Caco-2 (cell line): ENCODE results near the gene LRMDA. TPM values are rescaled to one million over a fixed set of nuclear protein-coding genes. Genes with fewer than 3 reads are reported as not detected.

ENCODE experiments used
- BruUV-seq: library from RNA; stranded (reverse); fragments of 400-500 nt; replicated peaks from 2 replicates; lab custom pipeline; 2021; lab: Mats Ljungman, UMichigan
- CTCF ChIA-PET: fragments of 300-600 bp; sonication (Branson Sonifier 250); formaldehyde crosslinking; loops from one replicate; lab custom pipeline; 2022; ENCODE audit warnings: antibody characterized with exemption; lab: Charles Lee
- POLR2A ChIA-PET: fragments of 300-600 bp; sonication (Branson Sonifier 250); formaldehyde crosslinking; loops from one replicate; lab custom pipeline; 2022; ENCODE audit warnings: antibody characterized with exemption; lab: Charles Lee
- DNase-seq, 2 experiments: peaks; one replicate each; pipeline versions ENCODE4 v3.0.0 to v3.0.0-alpha.2; 2020 to 2022
- H3K27me3 ChIP-seq: replicated peaks from 2 replicates; pipeline ENCODE4 v1.6.0; 2011; ENCODE audit warnings: low read length; ENCODE audit not compliant: control insufficient read depth, insufficient read depth
- H3K36me3 ChIP-seq: 2 replicates; pipeline ENCODE4 v1.5.1; 2011; ENCODE audit warnings: low read length; ENCODE audit not compliant: control insufficient read depth, insufficient read depth
- H3K4me1 ChIP-seq: fragments of 250-450 bp; sonication (Bioruptor Pico); 2 replicates; pipeline ENCODE4 v1.5.1; 2020; ENCODE audit warnings: mild to moderate bottlenecking
- H3K4me3 ChIP-seq: 2 replicates; pipeline ENCODE4 v1.5.1; 2011; ENCODE audit warnings: low read depth, mild to moderate bottlenecking, control low read depth, low read length
- H3K9me3 ChIP-seq: fragments of 250-450 bp; sonication (Bioruptor Pico); 2 replicates; pipeline ENCODE4 v1.5.1; 2020; ENCODE audit warnings: mild to moderate bottlenecking, moderate library complexity
- H3K27ac Mint-ChIP-seq: one replicate; pipeline ENCODE4 v1.8.0; 2022; ENCODE audit warnings: mixed read lengths; ENCODE audit not compliant: unreplicated experiment
- H3K27me3 Mint-ChIP-seq: one replicate; pipeline ENCODE4 v1.8.0; 2022; ENCODE audit warnings: mixed read lengths; ENCODE audit not compliant: insufficient read depth, unreplicated experiment
- H3K36me3 Mint-ChIP-seq: one replicate; pipeline ENCODE4 v1.8.0; 2022; ENCODE audit warnings: mild to moderate bottlenecking, mixed read lengths; ENCODE audit not compliant: insufficient read depth, unreplicated experiment
- H3K4me1 Mint-ChIP-seq: one replicate; pipeline ENCODE4 v1.8.0; 2022; ENCODE audit warnings: low read depth, mixed read lengths; ENCODE audit not compliant: unreplicated experiment
- H3K4me3 Mint-ChIP-seq: one replicate; pipeline ENCODE4 v1.8.0; 2022; ENCODE audit warnings: mild to moderate bottlenecking, moderate library complexity, mixed read lengths; ENCODE audit not compliant: unreplicated experiment
- H3K9me3 Mint-ChIP-seq: one replicate; pipeline ENCODE4 v1.8.0; 2022; ENCODE audit warnings: mixed read lengths; ENCODE audit not compliant: unreplicated experiment
- CTCF ChIP-seq, 2 experiments: fragments of 200-600 bp in 1 of 2; IDR thresholded peaks; 1 replicate in 1 of 2; 2 replicates in 1 of 2; pipeline versions ENCODE4 v1.5.1 to v1.8.0; 2011 to 2022; ENCODE audit warnings: antibody characterized with exemption in 1 of 2, control low read depth in 1 of 2, inconsistent platforms in 1 of 2, low read depth in 1 of 2, low read length in 1 of 2, mild to moderate bottlenecking in 1 of 2, moderate library complexity in 1 of 2; ENCODE audit not compliant: insufficient read depth in 1 of 2, severe bottlenecking in 1 of 2, unreplicated experiment in 1 of 2
- intact Hi-C: fragments of 100-400 bp; cut with micrococcal nuclease; formaldehyde crosslinking; loops from one replicate; pipeline ENCODE4 v1.10.0; 2022; ENCODE audit not compliant: unreplicated experiment
- total RNA-seq: library from RNA; stranded (reverse); gene quantifications from 2 replicates; pipeline ENCODE4 v1.2.3, GENCODE V29; 2022

The LRMDA gene
- total RNA-seq, 1 experiment from 2014 or later = 18.5 TPM

GRCh38 chr10:75926763-75927162 is 495.3 kb downstream of the LRMDA start:
- Mint-ChIP-seq H3K4me3 (no peak overlapping the region), H3K36me3 (no peaks in the 10 kb centered on the region), H3K9me3 (no peaks in the 10 kb centered on the region), H3K27me3 (no peaks in the 10 kb centered on the region), H3K4me1 (no peaks in the 10 kb centered on the region), H3K27ac (no peak overlapping the region)
- Histone ChIP-seq H3K36me3 (no peaks in the 10 kb centered on the region), H3K4me3 (no peak overlapping the region), H3K27me3 (no peaks in the 10 kb centered on the region), H3K4me1 (no peaks in the 10 kb centered on the region), H3K9me3 (no peaks in the 10 kb centered on the region)
- CTCF ChIA-PET = no interaction called here
- POLR2A ChIA-PET = no interaction called here
- DNase-seq = no peak
- no peak for TF ChIP-seq CTCF (IDR thresholded peaks at IDR 0.05; ENCODE audit: insufficient read depth in 1 of 2, low read depth in 1 of 2, low read length in 1 of 2, severe bottlenecking in 1 of 2, unreplicated experiment in 1 of 2)
- BruUV-seq = no TSS peak
- intact Hi-C loops = no loop called here

DNA sequence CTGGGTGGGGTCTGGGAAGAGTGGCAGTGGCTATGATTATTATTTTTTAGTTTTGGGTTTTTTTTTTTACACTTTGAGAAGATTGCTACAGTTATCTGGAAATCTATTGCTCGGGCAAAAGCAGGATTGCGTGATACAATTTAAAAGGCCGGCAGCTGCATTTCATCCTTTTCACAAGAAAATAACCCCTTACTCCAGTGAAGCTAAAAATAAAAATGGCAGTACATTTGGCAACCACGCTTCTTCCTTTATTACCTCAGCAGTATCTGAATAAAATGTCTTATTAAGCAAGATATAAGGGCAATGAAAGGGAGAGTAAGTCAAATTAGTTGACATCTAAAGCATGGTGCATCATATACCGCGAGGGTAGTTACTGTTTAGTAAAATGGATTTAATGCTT is 496.8 kb downstream of the LRMDA start:
- no peak for TF ChIP-seq CTCF (IDR thresholded peaks at IDR 0.05; ENCODE audit: insufficient read depth in 1 of 2, low read depth in 1 of 2, low read length in 1 of 2, severe bottlenecking in 1 of 2, unreplicated experiment in 1 of 2)
- H3K4me3 Mint-ChIP-seq = no peak overlapping the region
- H3K9me3 Mint-ChIP-seq = no peaks in the 10 kb centered on the region
- no peaks in the 10 kb centered on the region for H3K4me1 Mint-ChIP-seq
- Histone ChIP-seq H3K36me3 (no peaks in the 10 kb centered on the region), H3K4me3 (no peak overlapping the region), H3K9me3 (no peaks in the 10 kb centered on the region), H3K4me1 (no peaks in the 10 kb centered on the region), H3K27me3 (no peaks in the 10 kb centered on the region)
- H3K27me3 Mint-ChIP-seq = no peaks in the 10 kb centered on the region
- H3K36me3 Mint-ChIP-seq = no peaks in the 10 kb centered on the region
- DNase-seq = no peak
- H3K27ac Mint-ChIP-seq = no peak overlapping the region
- no TSS peak for BruUV-seq
- POLR2A ChIA-PET = interaction anchor here (0.6 kb wide), 1 partner anchor 309 kb away, joined by 4 read pairs; no protein-coding TSS in a partner anchor
- CTCF ChIA-PET = no interaction called here
- intact Hi-C loops = no loop called here

GRCh38 chr10:75929630-75930161 is 498.3 kb downstream of the LRMDA start:
- no peaks in the 10 kb centered on the region for H3K27me3 Mint-ChIP-seq
- H3K4me3 Mint-ChIP-seq = no peak overlapping the region
- no peak for TF ChIP-seq CTCF (IDR thresholded peaks at IDR 0.05; ENCODE audit: insufficient read depth in 1 of 2, low read depth in 1 of 2, low read length in 1 of 2, severe bottlenecking in 1 of 2, unreplicated experiment in 1 of 2)

More at GRCh38 chr10:75929630-75930161, 498.3 kb downstream of the LRMDA start:
- no peak for DNase-seq
- no TSS peak for BruUV-seq
- no peaks in the 10 kb centered on the region for H3K36me3 Mint-ChIP-seq
- no peak overlapping the region for H3K27ac Mint-ChIP-seq
- Histone ChIP-seq H3K4me1 (no peaks in the 10 kb centered on the region), H3K36me3 (no peaks in the 10 kb centered on the region), H3K9me3 (no peaks in the 10 kb centered on the region), H3K4me3 (no peak overlapping the region), H3K27me3 (no peaks in the 10 kb centered on the region)
- H3K9me3 Mint-ChIP-seq = no peaks in the 10 kb centered on the region
- intact Hi-C loops = no loop called here
- no peaks in the 10 kb centered on the region for H3K4me1 Mint-ChIP-seq
- ChIA-PET POLR2A (no interaction called here), CTCF (no interaction called here)
